Measurements from ENCODE around the gene CCDC175. TPM values are rescaled to one million over a fixed set of nuclear protein-coding genes. Genes with fewer than 3 reads are reported as not detected.

CCDC175 gene
- total RNA-seq, 1 donor from 2014 or later, result 0.24 TPM

DNA sequence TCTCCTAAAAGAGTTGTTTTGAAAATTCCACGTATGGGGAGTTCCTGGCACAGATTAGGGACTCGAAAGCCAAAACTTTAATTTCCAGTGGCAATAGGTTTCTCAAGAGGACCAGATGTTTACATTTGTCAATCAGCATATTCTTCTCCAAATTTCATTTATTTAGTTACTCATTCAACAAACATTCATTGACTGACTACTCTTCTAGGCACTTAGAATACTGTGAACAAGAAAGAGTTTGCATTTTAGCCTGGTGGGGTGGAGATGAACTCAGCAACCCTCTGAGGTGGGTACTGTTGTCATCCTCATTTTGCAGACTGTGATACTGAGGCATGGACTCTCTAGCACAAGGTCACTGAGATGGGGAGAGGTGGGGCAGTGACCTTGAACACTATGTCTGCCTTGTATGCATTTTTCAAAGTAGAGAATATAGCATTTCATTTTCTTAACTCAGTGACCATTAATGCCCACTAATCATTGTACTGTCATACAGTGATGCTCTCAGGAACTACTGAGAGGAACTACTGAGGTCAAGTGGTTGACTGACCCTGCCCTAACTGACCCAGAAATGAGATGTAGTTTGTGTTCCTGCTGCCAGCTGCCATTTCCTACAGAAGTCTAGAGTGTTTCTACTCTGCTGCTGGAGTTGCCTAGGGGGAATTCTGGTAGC lies 94.6 kb downstream of the CCDC175 start:
- H3K36me3 Mint-ChIP-seq, result peaks cover 2% of the 10 kb centered on the region

DNA sequence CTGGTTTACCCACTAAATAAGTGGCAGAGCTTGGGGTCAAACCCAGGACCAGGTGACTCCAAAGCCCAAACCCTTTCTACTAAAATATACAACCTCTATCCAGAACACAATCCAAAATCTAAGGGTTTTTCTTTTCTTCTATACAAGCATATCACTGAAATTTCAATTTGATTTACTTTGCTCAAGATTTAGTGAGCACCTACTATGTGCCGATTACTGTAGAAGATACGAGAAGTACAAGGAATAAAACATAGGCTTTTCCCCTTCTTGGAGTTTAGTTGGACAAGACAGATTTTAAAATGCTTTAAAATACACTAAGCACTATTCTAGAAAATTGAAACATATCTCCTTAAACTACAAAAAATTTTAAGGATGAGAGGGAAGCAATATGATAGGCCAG lies 95.2 kb downstream of the CCDC175 start:
- Mint-ChIP-seq H3K4me1 (peaks cover 25% of the 10 kb centered on the region), H3K27ac (no peak overlapping the region), H3K9me3 (no peaks in the 10 kb centered on the region), H3K36me3 (peaks cover 2% of the 10 kb centered on the region), H3K4me3 (no peak overlapping the region), H3K27me3 (ENCODE audit: insufficient read depth, low read depth) (no peaks in the 10 kb centered on the region)
- H3K79me2 ChIP-seq (ENCODE audit: low read depth), result peaks cover 43% of the 10 kb centered on the region
- no peak for TF ChIP-seq EZH2phosphoT487 (IDR thresholded peaks at IDR 0.05)
- H3K27me3 ChIP-seq, result no peaks in the 10 kb centered on the region
- H2AFZ ChIP-seq (replicated peaks), result no peak overlapping the region
- peaks cover 29% of the 10 kb centered on the region for H4K20me1 ChIP-seq (ENCODE audit: low read depth)
- H3K4me3 ChIP-seq, result no peak overlapping the region
- no peak for DNase-seq (ENCODE audit: low spot score)
- H3K9ac ChIP-seq, result no peak overlapping the region
- no peak overlapping the region for H3K4me2 ChIP-seq
- H3K27ac ChIP-seq, result no peak overlapping the region
- no peaks in the 10 kb centered on the region for H3K9me3 ChIP-seq (ENCODE audit: low read depth)
- H3K4me1 ChIP-seq, result peaks cover 10% of the 10 kb centered on the region
- H3K36me3 ChIP-seq, result no peaks in the 10 kb centered on the region
- H3F3A ChIP-seq (ENCODE audit: low read depth), result peaks cover 7% of the 10 kb centered on the region

More for the DNA sequence above, 94.6 kb downstream of the CCDC175 start:
- peaks cover 25% of the 10 kb centered on the region for H3K4me1 Mint-ChIP-seq
- Histone ChIP-seq H3K9me3 (ENCODE audit: low read depth) (no peaks in the 10 kb centered on the region), H2AFZ (replicated peaks) (no peak overlapping the region), H3K27me3 (no peaks in the 10 kb centered on the region), H3K36me3 (no peaks in the 10 kb centered on the region), H3K4me1 (peaks cover 10% of the 10 kb centered on the region), H4K20me1 (ENCODE audit: low read depth) (peaks cover 25% of the 10 kb centered on the region), H3K4me2 (peak overlapping the region; percentile 89), H3K4me3 (peak overlapping the region; percentile 74), H3K9ac (no peak overlapping the region), H3F3A (ENCODE audit: low read depth) (peaks cover 7% of the 10 kb centered on the region), H3K27ac (no peak overlapping the region), H3K79me2 (ENCODE audit: low read depth) (peaks cover 49% of the 10 kb centered on the region)
- peak overlapping the region; percentile 98 for H3K4me3 Mint-ChIP-seq
- no peak for DNase-seq (ENCODE audit: low spot score)
- no peak overlapping the region for H3K27ac Mint-ChIP-seq
- no peaks in the 10 kb centered on the region for H3K27me3 Mint-ChIP-seq (ENCODE audit: insufficient read depth, low read depth)
- TF ChIP-seq EZH2 (IDR thresholded peaks at IDR 0.05) (no peak), EZH2phosphoT487 (IDR thresholded peaks at IDR 0.05) (no peak)
- TF ChIP-seq, protein P1, sequence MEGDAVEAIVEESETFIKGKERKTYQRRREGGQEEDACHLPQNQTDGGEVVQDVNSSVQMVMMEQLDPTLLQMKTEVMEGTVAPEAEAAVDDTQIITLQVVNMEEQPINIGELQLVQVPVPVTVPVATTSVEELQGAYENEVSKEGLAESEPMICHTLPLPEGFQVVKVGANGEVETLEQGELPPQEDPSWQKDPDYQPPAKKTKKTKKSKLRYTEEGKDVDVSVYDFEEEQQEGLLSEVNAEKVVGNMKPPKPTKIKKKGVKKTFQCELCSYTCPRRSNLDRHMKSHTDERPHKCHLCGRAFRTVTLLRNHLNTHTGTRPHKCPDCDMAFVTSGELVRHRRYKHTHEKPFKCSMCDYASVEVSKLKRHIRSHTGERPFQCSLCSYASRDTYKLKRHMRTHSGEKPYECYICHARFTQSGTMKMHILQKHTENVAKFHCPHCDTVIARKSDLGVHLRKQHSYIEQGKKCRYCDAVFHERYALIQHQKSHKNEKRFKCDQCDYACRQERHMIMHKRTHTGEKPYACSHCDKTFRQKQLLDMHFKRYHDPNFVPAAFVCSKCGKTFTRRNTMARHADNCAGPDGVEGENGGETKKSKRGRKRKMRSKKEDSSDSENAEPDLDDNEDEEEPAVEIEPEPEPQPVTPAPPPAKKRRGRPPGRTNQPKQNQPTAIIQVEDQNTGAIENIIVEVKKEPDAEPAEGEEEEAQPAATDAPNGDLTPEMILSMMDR (IDR thresholded peaks at IDR 0.05), result no peak
- H3K9me3 Mint-ChIP-seq, result no peaks in the 10 kb centered on the region

DNA sequence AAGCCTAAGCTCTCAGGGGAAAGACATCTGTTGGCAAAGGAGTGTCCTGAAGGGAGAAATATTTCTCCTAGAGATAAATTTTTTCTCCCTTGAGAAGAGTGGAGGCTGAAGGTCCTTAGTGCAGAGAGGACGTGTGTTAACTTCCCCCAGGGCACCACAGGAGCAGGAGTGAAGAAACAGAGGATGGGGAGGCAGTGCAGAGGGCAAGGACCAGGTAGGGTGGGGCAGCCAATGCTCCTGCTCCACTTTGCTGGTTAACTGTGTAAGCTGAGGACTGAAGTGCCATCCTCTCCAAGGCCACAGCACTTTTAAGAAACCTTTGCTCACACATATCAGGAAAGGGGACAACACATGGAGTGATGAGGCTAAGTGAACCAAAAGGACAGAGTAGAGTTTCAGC lies 96.4 kb downstream of the CCDC175 start:
- TF ChIP-seq EZH2phosphoT487 (IDR thresholded peaks at IDR 0.05) (no peak), EZH2 (IDR thresholded peaks at IDR 0.05) (no peak)
- TF ChIP-seq, protein P1 (IDR thresholded peaks at IDR 0.05), result no peak
- no peak overlapping the region for H3K27ac ChIP-seq
- Mint-ChIP-seq H3K4me1 (peaks cover 17% of the 10 kb centered on the region), H3K9me3 (no peaks in the 10 kb centered on the region), H3K36me3 (peaks cover 2% of the 10 kb centered on the region), H3K4me3 (no peak overlapping the region), H3K27ac (no peak overlapping the region), H3K27me3 (ENCODE audit: insufficient read depth, low read depth) (no peaks in the 10 kb centered on the region)
- peaks cover 7% of the 10 kb centered on the region for H3F3A ChIP-seq (ENCODE audit: low read depth)
- peaks cover 31% of the 10 kb centered on the region for H3K79me2 ChIP-seq (ENCODE audit: low read depth)
- no peaks in the 10 kb centered on the region for H3K36me3 ChIP-seq
- no peak for DNase-seq (ENCODE audit: low spot score)
- H3K4me2 ChIP-seq, result no peak overlapping the region
- H3K4me3 ChIP-seq, result no peak overlapping the region
- no peak overlapping the region for H3K9ac ChIP-seq
- H3K9me3 ChIP-seq (ENCODE audit: low read depth), result no peaks in the 10 kb centered on the region
- no peak overlapping the region for H2AFZ ChIP-seq (replicated peaks)
- H4K20me1 ChIP-seq (ENCODE audit: low read depth), result peaks cover 29% of the 10 kb centered on the region
- H3K4me1 ChIP-seq, result peaks cover under 1% of the 10 kb centered on the region
- no peaks in the 10 kb centered on the region for H3K27me3 ChIP-seq

DNA sequence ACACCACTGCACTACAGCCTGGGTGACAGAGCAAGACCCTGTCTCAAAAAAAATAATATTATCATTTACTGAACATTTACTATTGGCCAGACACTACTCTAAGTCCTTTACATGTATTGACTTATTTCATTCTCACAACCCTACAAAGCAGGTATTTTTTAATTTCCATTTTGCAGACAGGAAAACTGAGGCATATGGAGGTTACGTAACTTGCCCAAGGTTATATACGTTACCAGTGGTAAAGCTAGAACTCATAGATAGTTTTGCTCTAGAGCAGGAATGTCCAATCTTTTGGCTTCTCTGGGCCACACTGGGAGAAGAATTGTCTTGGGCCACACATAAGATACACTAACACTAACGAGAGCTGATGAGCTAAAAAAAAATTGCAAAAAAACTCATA lies 98.1 kb downstream of the CCDC175 start:
- peaks cover 8% of the 10 kb centered on the region for H3K36me3 Mint-ChIP-seq
- no peak overlapping the region for H3K27ac Mint-ChIP-seq
- TF ChIP-seq EZH2phosphoT487 (IDR thresholded peaks at IDR 0.05) (no peak), EZH2 (IDR thresholded peaks at IDR 0.05) (no peak)
- TF ChIP-seq, protein P1 (IDR thresholded peaks at IDR 0.05), result no peak
- Histone ChIP-seq H3K27me3 (no peaks in the 10 kb centered on the region), H3F3A (ENCODE audit: low read depth) (no peaks in the 10 kb centered on the region), H3K79me2 (ENCODE audit: low read depth) (peaks cover 24% of the 10 kb centered on the region), H3K4me3 (no peak overlapping the region), H3K9ac (no peak overlapping the region), H3K4me2 (no peak overlapping the region), H4K20me1 (ENCODE audit: low read depth) (peaks cover 29% of the 10 kb centered on the region), H3K36me3 (no peaks in the 10 kb centered on the region), H3K9me3 (ENCODE audit: low read depth) (no peaks in the 10 kb centered on the region), H3K27ac (no peak overlapping the region), H2AFZ (replicated peaks) (no peak overlapping the region), H3K4me1 (no peaks in the 10 kb centered on the region)
- DNase-seq (ENCODE audit: low spot score), result no peak
- no peaks in the 10 kb centered on the region for H3K9me3 Mint-ChIP-seq
- H3K4me1 Mint-ChIP-seq, result peaks cover 21% of the 10 kb centered on the region
- no peak overlapping the region for H3K4me3 Mint-ChIP-seq
- no peaks in the 10 kb centered on the region for H3K27me3 Mint-ChIP-seq (ENCODE audit: insufficient read depth, low read depth)

Data from neural progenitor cell (in vitro differentiated cells).